ENCODE data around the gene KCTD18. TPM values are rescaled to one million over a fixed set of nuclear protein-coding genes. Genes with fewer than 3 reads are reported as not detected.
A peak's percentile ranks its signal among the peaks of the same experiment; 100 is the strongest.

Gene KCTD18
- total RNA-seq, 1 donor from 2014 or later, result 18.5 TPM

DNA sequence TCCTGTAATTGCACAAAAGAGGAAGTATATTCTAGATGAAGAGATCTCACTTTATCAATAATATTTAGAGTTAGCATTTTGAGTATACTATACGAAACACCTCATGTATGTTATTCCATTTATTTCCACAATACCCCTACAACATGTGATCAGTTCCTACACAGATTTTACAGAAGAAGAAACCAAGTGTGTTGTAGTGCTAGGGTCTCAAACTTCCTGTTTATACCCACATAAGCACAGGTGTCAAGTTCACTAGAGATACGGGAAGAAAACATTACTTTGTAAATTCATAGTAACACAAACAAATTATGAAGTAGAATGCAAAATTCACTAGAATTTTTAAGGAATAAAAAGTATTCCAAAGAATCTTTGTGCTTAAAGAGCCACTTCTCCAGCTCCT, 46.4 kb downstream of the KCTD18 start:
- no peak for TF ChIP-seq CTCF (IDR thresholded peaks at IDR 0.05)
- ATAC-seq (ENCODE audit: low read depth) (no peak), DNase-seq (no peak)
- H3K27me3 Mint-ChIP-seq, result no peaks in the 10 kb centered on the region
- H3K27ac Mint-ChIP-seq, result no peak overlapping the region
- no peak overlapping the region for H3K4me3 Mint-ChIP-seq
- ChIA-PET CTCF (no interaction called here), POLR2A (no interaction called here)
- no peaks in the 10 kb centered on the region for H3K36me3 Mint-ChIP-seq (ENCODE audit: low read depth)
- peaks cover 28% of the 10 kb centered on the region for H3K4me1 Mint-ChIP-seq
- H3K9me3 Mint-ChIP-seq, result no peaks in the 10 kb centered on the region
- intact Hi-C loops (cut with micrococcal nuclease), result no loop called here

GRCh38 chr2:200461846-200462710, 47.8 kb downstream of the KCTD18 start:
- peaks cover 20% of the 10 kb centered on the region for H3K4me1 Mint-ChIP-seq
- POLR2A ChIA-PET, result no interaction called here
- CTCF ChIA-PET, result interaction anchor here (1.2 kb wide), 1 partner anchor 9 kb away, joined by 6 read pairs; no protein-coding TSS in a partner anchor
- no peak overlapping the region for H3K4me3 Mint-ChIP-seq
- intact Hi-C loops (cut with micrococcal nuclease), result no loop called here
- no peak overlapping the region for H3K27ac Mint-ChIP-seq
- H3K27me3 Mint-ChIP-seq, result no peaks in the 10 kb centered on the region
- no peak for DNase-seq
- ATAC-seq (ENCODE audit: low read depth), result no peak
- no peaks in the 10 kb centered on the region for H3K9me3 Mint-ChIP-seq
- no peak for TF ChIP-seq CTCF (IDR thresholded peaks at IDR 0.05)
- no peaks in the 10 kb centered on the region for H3K36me3 Mint-ChIP-seq (ENCODE audit: low read depth)

DNA sequence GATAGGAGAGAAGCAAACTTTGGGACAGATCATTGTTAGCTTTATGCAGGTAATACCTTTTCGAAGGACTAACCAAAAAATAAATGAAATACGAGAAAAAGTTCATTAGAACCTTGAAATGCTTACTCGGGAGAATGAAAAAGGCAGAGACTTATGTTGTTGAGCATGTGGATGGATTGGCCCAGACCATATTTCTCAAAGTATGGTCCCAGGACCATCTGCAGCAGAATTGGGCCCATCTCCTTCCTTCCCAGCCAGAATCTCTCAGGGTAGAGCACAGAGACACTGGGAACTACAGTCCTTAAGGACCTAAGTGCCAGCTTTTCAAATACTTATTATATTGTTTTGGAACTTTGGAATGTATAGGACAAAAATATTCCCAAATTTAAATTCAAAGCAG, 50.8 kb downstream of the KCTD18 start:
- ChIA-PET POLR2A (no interaction called here), CTCF (no interaction called here)
- ATAC-seq (ENCODE audit: low read depth) (no peak), DNase-seq (no peak)
- no peak for TF ChIP-seq CTCF (IDR thresholded peaks at IDR 0.05)
- Mint-ChIP-seq H3K4me1 (peaks cover 38% of the 10 kb centered on the region), H3K9me3 (no peaks in the 10 kb centered on the region), H3K4me3 (no peak overlapping the region), H3K27me3 (no peaks in the 10 kb centered on the region), H3K36me3 (ENCODE audit: low read depth) (no peaks in the 10 kb centered on the region), H3K27ac (no peak overlapping the region)
- intact Hi-C loops (cut with micrococcal nuclease), result loop anchor here (10.0 kb wide), 1 partner anchor 604 kb away; the partner anchor contains the start of gene FTCDNL1

DNA sequence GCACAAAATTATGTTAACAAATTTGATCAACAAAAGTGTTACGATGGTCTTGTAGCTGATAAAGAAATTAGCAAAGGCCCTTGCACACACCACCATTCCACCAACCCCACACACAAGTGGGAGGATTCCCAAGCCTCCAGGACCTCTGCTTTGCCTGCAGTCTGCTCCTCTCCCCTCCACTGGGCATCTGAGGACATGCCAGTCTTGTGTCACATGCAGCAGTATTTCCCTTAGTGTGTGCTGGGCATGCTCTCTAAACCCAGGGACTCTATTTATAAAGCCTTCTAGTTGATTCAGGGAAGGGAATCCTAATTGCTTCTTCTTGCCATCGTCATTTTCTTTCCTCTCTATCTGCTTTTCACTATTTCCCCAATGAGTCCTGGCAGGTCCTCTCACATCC, 53.3 kb downstream of the KCTD18 start:
- H3K4me3 Mint-ChIP-seq, result no peak overlapping the region
- DNase-seq (no peak), ATAC-seq (ENCODE audit: low read depth) (no peak)
- no peak overlapping the region for H3K27ac Mint-ChIP-seq
- H3K9me3 Mint-ChIP-seq, result no peaks in the 10 kb centered on the region
- ChIA-PET POLR2A (interaction anchor here (1.4 kb wide), 1 partner anchor 14 kb away, joined by 5 read pairs; no protein-coding TSS in a partner anchor), CTCF (interaction anchor here (1.2 kb wide), 1 partner anchor 26 kb away, joined by 4 read pairs; no protein-coding TSS in a partner anchor)
- intact Hi-C loops (cut with micrococcal nuclease), result loop anchor here (1.0 to 10.0 kb wide), 3 partner anchors 14 to 602 kb away; partner anchors contain the start of gene FTCDNL1
- H3K36me3 Mint-ChIP-seq (ENCODE audit: low read depth), result no peaks in the 10 kb centered on the region
- H3K4me1 Mint-ChIP-seq, result peaks cover 36% of the 10 kb centered on the region
- H3K27me3 Mint-ChIP-seq, result no peaks in the 10 kb centered on the region
- no peak for TF ChIP-seq CTCF (IDR thresholded peaks at IDR 0.05)

- DNase-seq, result no peak
- Mint-ChIP-seq H3K9me3 (no peaks in the 10 kb centered on the region), H3K4me1 (peaks cover 42% of the 10 kb centered on the region), H3K27ac (peak overlapping the region; percentile 60), H3K27me3 (no peaks in the 10 kb centered on the region), H3K36me3 (ENCODE audit: low read depth) (no peaks in the 10 kb centered on the region), H3K4me3 (peak overlapping the region; percentile 21)
- CTCF ChIA-PET, result interaction anchor here (1.2 kb wide), 1 partner anchor 26 kb away, joined by 4 read pairs; no protein-coding TSS in a partner anchor
- intact Hi-C loops (cut with micrococcal nuclease), result loop anchor here (1.0 to 10.0 kb wide), 3 partner anchors 14 to 601 kb away; partner anchors contain the start of gene FTCDNL1
- peak; percentile 88 for ATAC-seq (ENCODE audit: low read depth)
- no peak for TF ChIP-seq CTCF (IDR thresholded peaks at IDR 0.05)
- POLR2A ChIA-PET, result interaction anchor here (1.4 kb wide), 1 partner anchor 14 kb away, joined by 5 read pairs; no protein-coding TSS in a partner anchor
Observed at GRCh38 chr2:200455958-200456421, 53.9 kb downstream of the KCTD18 start.

Measured in activated B cell treated with CpG ODN at 0.5 μM for 24 hours (primary cell).